Gastrocnemius medialis (tissue), 4 donors: ENCODE measurements around the gene C2CD4A. TPM values are rescaled to one million over a fixed set of nuclear protein-coding genes. Genes with fewer than 3 reads are reported as not detected.

Experiments
- ATAC-seq, 2 donors: fragments of 150-250 bp; one replicate each; pipeline ENCODE4 v1.9.1; 2016
- DNase-seq, 2 donors: peaks; one replicate each; pipeline ENCODE4 v3.0.0-alpha.2; 2019
- H3K27ac ChIP-seq, 4 donors: fragments of 200-600 bp; sonication (generic); 1 replicate in 1 of 4; 2 replicates in 3 of 4; pipeline ENCODE4 v1.5.1; 2016 to 2018; ENCODE audit warnings: mild to moderate bottlenecking in 2 of 4, moderate library complexity in 1 of 4
- H3K27me3 ChIP-seq, 3 donors: fragments of 200-600 bp; sonication (generic) in 2 of 3; 1 replicate in 1 of 3; 2 replicates in 2 of 3; pipeline versions ENCODE4 v1.5.1 to v1.6.0; 2016 to 2019; ENCODE audit warnings: mild to moderate bottlenecking in 1 of 3, moderate library complexity in 1 of 3
- H3K36me3 ChIP-seq, 2 donors: fragments of 200-600 bp; sonication (generic) in 1 of 2; one replicate each; pipeline ENCODE4 v1.5.1; 2017 to 2018
- H3K4me1 ChIP-seq, 2 donors: fragments of 200-600 bp; sonication (generic) in 1 of 2; one replicate each; pipeline ENCODE4 v1.5.1; 2016 to 2017; ENCODE audit warnings: mild to moderate bottlenecking in 2 of 2
- H3K4me3 ChIP-seq, 4 donors: fragments of 200-600 bp; sonication (generic) in 3 of 4; 1 replicate in 1 of 4; 2 replicates in 3 of 4; pipeline ENCODE4 v1.5.1; 2016 to 2019; ENCODE audit warnings: mild to moderate bottlenecking in 2 of 4
- H3K9me3 ChIP-seq, 3 donors: fragments of 200-600 bp; sonication (generic) in 2 of 3; 1 replicate in 1 of 3; 2 replicates in 2 of 3; pipeline ENCODE4 v1.5.1; 2016 to 2019
- POLR2A ChIP-seq, 2 donors: fragments of 450-650 bp; IDR thresholded peaks; one replicate each; pipeline ENCODE4 v1.6.1; 2017; ENCODE audit warnings: antibody characterized with exemption in 2 of 2, mild to moderate bottlenecking in 2 of 2, moderate library complexity in 2 of 2
- in situ Hi-C, 4 donors: fragments of 200-750 bp; cut with MboI; loops; one replicate each; pipeline versions ENCODE4 v1.15.0 to v1.8.0; 2017; ENCODE audit warnings: low sequenced_read_pairs in 4 of 4
- intact Hi-C: fragments of 100-400 bp; cut with DNase I; formaldehyde crosslinking; loops from one replicate; pipeline ENCODE4 v1.15.1; 2023; ENCODE audit warnings: low total_unique reads
- total RNA-seq, 4 donors: library from RNA; depleted of rRNA; stranded (reverse); fragments of >200 nt; gene quantifications; one replicate each; pipeline versions ENCODE4 v1.1.0 to v1.2.3, GENCODE V29; 2016
- TF ChIP-seq, protein P1 (sequence below), 5 experiments: fragments of 450-650 bp in 3 of 5; fragments of 200-600 bp in 2 of 5; sonication (generic) in 2 of 5; IDR thresholded peaks in 4 of 5; conservative IDR thresholded peaks in 1 of 5; 1 replicate in 4 of 5; 2 replicates in 1 of 5; pipeline ENCODE4 v1.5.1; 2016 to 2019; ENCODE audit warnings: antibody characterized with exemption in 5 of 5, mild to moderate bottlenecking in 3 of 5, moderate library complexity in 3 of 5

The C2CD4A gene
- total RNA-seq, 4 donors from 2014 or later: 0.23 to 0.66 (median 0.47) TPM; not detected in 1

DNA sequence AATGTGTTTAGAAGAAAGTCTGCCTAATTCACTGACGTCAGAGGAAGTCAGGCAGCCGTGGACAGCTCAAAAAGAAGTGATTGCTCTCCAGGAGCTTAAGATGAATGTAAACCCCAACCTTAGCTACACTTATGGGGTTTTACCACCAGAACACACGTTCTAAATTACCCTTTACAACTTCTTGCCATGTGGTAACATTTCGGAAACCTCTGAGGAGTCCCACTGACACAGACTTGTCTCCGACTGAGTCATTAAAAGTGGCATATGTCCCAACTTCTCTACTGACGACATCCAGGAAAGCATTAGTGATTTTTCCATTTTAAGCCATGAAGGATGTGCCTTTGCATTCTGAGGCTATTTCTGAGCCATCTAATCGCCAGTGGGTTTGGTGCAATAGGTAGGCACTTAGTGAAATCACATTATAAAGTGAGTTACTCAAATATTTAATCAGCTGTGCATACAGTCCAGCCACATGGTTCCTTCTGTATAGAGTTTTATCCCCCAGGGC, 32.4 kb downstream of the C2CD4A start:
- H3K27me3 ChIP-seq: peaks cover 0 to 6% (median 0%) of the 10 kb centered on the region in 3 donors
- in situ Hi-C loops: no loop called here
- no peak for DNase-seq
- H3K36me3 ChIP-seq: no peaks in the 10 kb centered on the region
- ATAC-seq: peak; percentile 56 to 96
- peak overlapping the region in 2 of 4 donors; percentile 16 to 22 for H3K4me3 ChIP-seq
- no peak for TF ChIP-seq POLR2A (IDR thresholded peaks at IDR 0.05)
- no peaks in the 10 kb centered on the region for H3K9me3 ChIP-seq
- peak overlapping the region in 2 of 4 donors; percentile 8 to 62 for H3K27ac ChIP-seq
- H3K4me1 ChIP-seq: peaks cover 0 to 8% of the 10 kb centered on the region in 2 donors
- intact Hi-C loops: no loop called here

DNA sequence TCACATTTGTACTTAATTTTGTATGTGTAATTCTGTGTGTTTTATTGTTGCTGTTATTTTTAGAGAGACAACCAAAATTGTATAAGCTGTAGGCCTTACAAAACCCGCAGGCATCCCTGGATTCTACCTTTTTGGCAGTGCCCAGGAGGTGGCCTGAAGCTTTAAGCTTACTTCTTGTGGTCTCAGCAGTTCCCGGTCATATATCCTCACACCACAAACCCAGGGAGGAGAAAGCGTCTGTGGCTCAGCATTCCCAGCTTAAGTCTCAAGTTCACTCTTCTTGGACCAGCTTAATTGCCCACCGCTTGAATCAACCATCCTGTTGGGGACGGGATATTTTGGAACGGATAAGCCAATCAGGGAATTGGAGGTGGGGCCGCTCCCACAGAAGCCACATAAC, 36.7 kb downstream of the C2CD4A start:
- Histone ChIP-seq H3K4me3 (no peak overlapping the region), H3K9me3 (no peaks in the 10 kb centered on the region), H3K36me3 (no peaks in the 10 kb centered on the region), H3K27ac (no peak overlapping the region), H3K27me3 (peaks cover 0 to 6% (median 0%) of the 10 kb centered on the region in 3 donors), H3K4me1 (peaks cover 0 to 8% of the 10 kb centered on the region in 2 donors)
- intact Hi-C loops: no loop called here
- no peak for TF ChIP-seq POLR2A (IDR thresholded peaks at IDR 0.05)
- TF ChIP-seq, protein P1, sequence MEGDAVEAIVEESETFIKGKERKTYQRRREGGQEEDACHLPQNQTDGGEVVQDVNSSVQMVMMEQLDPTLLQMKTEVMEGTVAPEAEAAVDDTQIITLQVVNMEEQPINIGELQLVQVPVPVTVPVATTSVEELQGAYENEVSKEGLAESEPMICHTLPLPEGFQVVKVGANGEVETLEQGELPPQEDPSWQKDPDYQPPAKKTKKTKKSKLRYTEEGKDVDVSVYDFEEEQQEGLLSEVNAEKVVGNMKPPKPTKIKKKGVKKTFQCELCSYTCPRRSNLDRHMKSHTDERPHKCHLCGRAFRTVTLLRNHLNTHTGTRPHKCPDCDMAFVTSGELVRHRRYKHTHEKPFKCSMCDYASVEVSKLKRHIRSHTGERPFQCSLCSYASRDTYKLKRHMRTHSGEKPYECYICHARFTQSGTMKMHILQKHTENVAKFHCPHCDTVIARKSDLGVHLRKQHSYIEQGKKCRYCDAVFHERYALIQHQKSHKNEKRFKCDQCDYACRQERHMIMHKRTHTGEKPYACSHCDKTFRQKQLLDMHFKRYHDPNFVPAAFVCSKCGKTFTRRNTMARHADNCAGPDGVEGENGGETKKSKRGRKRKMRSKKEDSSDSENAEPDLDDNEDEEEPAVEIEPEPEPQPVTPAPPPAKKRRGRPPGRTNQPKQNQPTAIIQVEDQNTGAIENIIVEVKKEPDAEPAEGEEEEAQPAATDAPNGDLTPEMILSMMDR (IDR thresholded peaks at IDR 0.05 in 4 of 5, conservative IDR thresholded peaks at IDR 0.05 in 1 of 5): no peak
- ATAC-seq: no peak
- in situ Hi-C loops: no loop called here
- DNase-seq: no peak

DNA sequence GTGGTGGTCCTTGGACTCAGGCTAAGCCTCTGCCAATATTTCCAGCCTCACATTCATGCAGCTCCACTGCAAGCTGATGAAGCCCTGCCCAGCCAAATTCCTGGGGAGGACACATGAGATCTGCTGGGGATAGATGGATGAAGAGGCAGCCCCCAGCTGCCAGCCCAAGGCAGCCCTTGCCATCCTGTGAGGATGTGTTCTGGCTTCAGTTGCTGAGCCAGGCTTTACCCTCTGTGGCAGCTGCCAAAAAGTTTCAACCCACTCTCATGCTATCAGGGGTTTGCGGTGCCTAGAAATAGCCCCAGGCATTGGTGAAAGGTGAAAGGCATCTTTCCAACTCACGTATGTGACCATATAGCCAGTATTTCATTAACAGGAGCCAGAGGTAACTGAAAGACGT, 37.6 kb downstream of the C2CD4A start:
- in situ Hi-C loops (no loop called here), intact Hi-C loops (no loop called here)
- DNase-seq (no peak), ATAC-seq (no peak)
- H3K4me1 ChIP-seq: peaks cover 3 to 5% of the 10 kb centered on the region in 2 donors
- no peak overlapping the region for H3K27ac ChIP-seq
- H3K9me3 ChIP-seq: no peaks in the 10 kb centered on the region
- H3K27me3 ChIP-seq: peaks cover 0 to under 1% (median 0%) of the 10 kb centered on the region in 3 donors
- no peaks in the 10 kb centered on the region for H3K36me3 ChIP-seq
- no peak overlapping the region for H3K4me3 ChIP-seq
- no peak for TF ChIP-seq POLR2A (IDR thresholded peaks at IDR 0.05)
- TF ChIP-seq, protein P1 (IDR thresholded peaks at IDR 0.05 in 4 of 5, conservative IDR thresholded peaks at IDR 0.05 in 1 of 5): no peak

DNA sequence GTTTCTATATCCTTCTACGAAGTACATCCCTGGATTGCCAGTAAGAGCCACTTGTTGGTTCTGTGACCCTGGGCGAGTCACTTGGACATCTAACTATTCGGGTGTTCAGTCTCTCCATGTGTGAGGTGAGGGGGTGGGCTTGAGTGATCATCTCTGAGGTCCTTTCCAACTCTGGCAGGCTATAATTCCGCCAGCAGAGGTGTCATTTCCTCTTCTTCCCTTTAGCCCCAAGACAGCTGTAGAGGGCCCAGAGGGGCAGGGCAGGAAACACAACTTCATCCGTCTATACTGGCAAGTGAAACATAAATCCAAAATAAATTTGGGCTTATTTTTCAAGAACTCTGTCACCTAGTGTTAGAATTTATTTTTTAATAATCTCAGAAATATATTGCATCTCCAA, 38.1 kb downstream of the C2CD4A start:
- intact Hi-C loops: no loop called here
- ATAC-seq (no peak), DNase-seq (no peak)
- Histone ChIP-seq H3K27ac (no peak overlapping the region), H3K4me3 (no peak overlapping the region), H3K9me3 (no peaks in the 10 kb centered on the region), H3K4me1 (peaks cover 4 to 7% of the 10 kb centered on the region in 2 donors), H3K36me3 (no peaks in the 10 kb centered on the region), H3K27me3 (no peaks in the 10 kb centered on the region)
- no peak for TF ChIP-seq POLR2A (IDR thresholded peaks at IDR 0.05)
- TF ChIP-seq, protein P1 (IDR thresholded peaks at IDR 0.05 in 4 of 5, conservative IDR thresholded peaks at IDR 0.05 in 1 of 5): no peak
- in situ Hi-C loops: no loop called here

DNA sequence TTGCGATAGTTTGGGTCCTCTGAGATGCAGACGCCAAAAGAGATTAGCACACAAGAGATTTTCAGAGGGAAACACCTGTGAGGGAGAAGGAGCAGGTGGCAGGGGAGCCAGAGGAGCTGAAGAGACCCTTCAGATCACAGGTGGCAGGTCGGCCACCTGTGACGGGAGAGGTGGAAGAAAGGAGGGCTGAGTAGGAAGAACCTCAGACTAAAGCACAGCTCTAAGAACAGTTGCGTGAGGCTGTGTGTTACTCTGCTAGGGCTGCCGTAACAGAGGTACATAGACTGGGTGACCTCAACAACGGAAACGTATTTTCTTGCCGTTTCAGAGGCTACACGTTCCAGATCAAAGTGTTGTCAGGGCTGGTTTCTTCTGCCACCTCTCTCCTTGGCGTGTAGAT, 38.5 kb downstream of the C2CD4A start:
- ATAC-seq (no peak), DNase-seq (no peak)
- H3K27me3 ChIP-seq: no peaks in the 10 kb centered on the region
- no peaks in the 10 kb centered on the region for H3K36me3 ChIP-seq
- intact Hi-C loops: no loop called here
- H3K9me3 ChIP-seq: no peaks in the 10 kb centered on the region
- TF ChIP-seq, protein P1 (IDR thresholded peaks at IDR 0.05 in 4 of 5, conservative IDR thresholded peaks at IDR 0.05 in 1 of 5): no peak
- no peak for TF ChIP-seq POLR2A (IDR thresholded peaks at IDR 0.05)
- in situ Hi-C loops: no loop called here
- no peak overlapping the region for H3K4me3 ChIP-seq
- H3K4me1 ChIP-seq: peaks cover 9 to 12% of the 10 kb centered on the region in 2 donors
- no peak overlapping the region for H3K27ac ChIP-seq
